Measurements from ENCODE around the gene CTLA4. TPM values are rescaled to one million over a fixed set of nuclear protein-coding genes. Genes with fewer than 3 reads are reported as not detected.

The CTLA4 gene
- total RNA-seq, 4 donors from 2014 or later = 2.5 TPM; not detected in 3

DNA sequence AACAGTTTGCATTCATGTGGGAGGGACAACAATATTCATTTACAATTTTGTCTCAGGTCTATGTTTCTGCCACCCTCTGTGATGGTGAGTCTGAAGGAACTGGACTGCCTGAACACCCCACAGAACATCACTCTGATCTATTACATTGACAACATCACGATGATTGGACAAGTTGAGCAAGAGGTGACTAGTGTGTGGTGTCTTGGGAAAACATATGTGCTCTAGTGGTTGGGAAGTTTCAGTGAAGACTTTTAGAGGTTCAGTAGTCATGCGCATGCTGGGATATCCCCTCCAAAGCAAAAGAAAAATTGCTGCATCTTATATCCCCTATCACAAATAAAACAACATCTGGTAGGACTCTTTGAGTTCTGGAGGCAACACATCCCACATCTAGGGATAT is 18.6 kb upstream of the CTLA4 start:
- in situ Hi-C loops (cut with MboI; ENCODE audit: low pct_ligation_motif_present in 1 of 4, low pct_unique_long_range_greater_than_20kb in 1 of 4, low sequenced_read_pairs in 3 of 4) (no loop called here), intact Hi-C loops (cut with DNase I; ENCODE audit: low total_unique reads) (no loop called here)
- WGBS, 2 donors (ENCODE audit: low coverage in 1 of 2) = 60 to 86% methylated on average over 1 to 2 of the region's 2 CpGs

GRCh38 chr2:203852760-203853159 is 14.8 kb upstream of the CTLA4 start:
- Histone ChIP-seq H3K9me3 (no peaks in the 10 kb centered on the region), H3K27me3 (no peaks in the 10 kb centered on the region), H3K27ac (no peak overlapping the region), H3K4me3 (no peak overlapping the region), H3K4me1 (no peaks in the 10 kb centered on the region), H3K36me3 (no peaks in the 10 kb centered on the region)
- WGBS, 2 donors (ENCODE audit: low coverage in 1 of 2) = 60 to 77% methylated on average over 1 to 2 of the region's 2 CpGs
- DNase-seq = no peak
- in situ Hi-C loops (cut with MboI; ENCODE audit: low pct_ligation_motif_present in 1 of 4, low pct_unique_long_range_greater_than_20kb in 1 of 4, low sequenced_read_pairs in 3 of 4) (no loop called here), intact Hi-C loops (cut with DNase I; ENCODE audit: low total_unique reads) (no loop called here)
- TF ChIP-seq POLR2A (IDR thresholded peaks at IDR 0.05) (no peak), POLR2AphosphoS5 (IDR thresholded peaks at IDR 0.05) (no peak), EP300 (IDR thresholded peaks at IDR 0.05; ENCODE audit: low read depth) (no peak)
- TF ChIP-seq, protein P1, sequence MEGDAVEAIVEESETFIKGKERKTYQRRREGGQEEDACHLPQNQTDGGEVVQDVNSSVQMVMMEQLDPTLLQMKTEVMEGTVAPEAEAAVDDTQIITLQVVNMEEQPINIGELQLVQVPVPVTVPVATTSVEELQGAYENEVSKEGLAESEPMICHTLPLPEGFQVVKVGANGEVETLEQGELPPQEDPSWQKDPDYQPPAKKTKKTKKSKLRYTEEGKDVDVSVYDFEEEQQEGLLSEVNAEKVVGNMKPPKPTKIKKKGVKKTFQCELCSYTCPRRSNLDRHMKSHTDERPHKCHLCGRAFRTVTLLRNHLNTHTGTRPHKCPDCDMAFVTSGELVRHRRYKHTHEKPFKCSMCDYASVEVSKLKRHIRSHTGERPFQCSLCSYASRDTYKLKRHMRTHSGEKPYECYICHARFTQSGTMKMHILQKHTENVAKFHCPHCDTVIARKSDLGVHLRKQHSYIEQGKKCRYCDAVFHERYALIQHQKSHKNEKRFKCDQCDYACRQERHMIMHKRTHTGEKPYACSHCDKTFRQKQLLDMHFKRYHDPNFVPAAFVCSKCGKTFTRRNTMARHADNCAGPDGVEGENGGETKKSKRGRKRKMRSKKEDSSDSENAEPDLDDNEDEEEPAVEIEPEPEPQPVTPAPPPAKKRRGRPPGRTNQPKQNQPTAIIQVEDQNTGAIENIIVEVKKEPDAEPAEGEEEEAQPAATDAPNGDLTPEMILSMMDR (IDR thresholded peaks at IDR 0.05) = no peak

More for the DNA sequence above, 18.6 kb upstream of the CTLA4 start:
- Histone ChIP-seq H3K27ac (no peak overlapping the region), H3K9me3 (no peaks in the 10 kb centered on the region), H3K4me1 (no peaks in the 10 kb centered on the region), H3K4me3 (no peak overlapping the region), H3K27me3 (no peaks in the 10 kb centered on the region), H3K36me3 (no peaks in the 10 kb centered on the region)
- TF ChIP-seq EP300 (IDR thresholded peaks at IDR 0.05; ENCODE audit: low read depth) = no peak
- TF ChIP-seq, protein P1 (IDR thresholded peaks at IDR 0.05) = no peak
- DNase-seq = no peak

GRCh38 chr2:203853271-203853670 is 14.3 kb upstream of the CTLA4 start:
- no peak for DNase-seq
- Histone ChIP-seq H3K27ac (no peak overlapping the region), H3K36me3 (no peaks in the 10 kb centered on the region), H3K27me3 (no peaks in the 10 kb centered on the region), H3K4me1 (no peaks in the 10 kb centered on the region), H3K9me3 (no peaks in the 10 kb centered on the region), H3K4me3 (no peak overlapping the region)
- in situ Hi-C loops (cut with MboI; ENCODE audit: low pct_ligation_motif_present in 1 of 4, low pct_unique_long_range_greater_than_20kb in 1 of 4, low sequenced_read_pairs in 3 of 4) (no loop called here), intact Hi-C loops (cut with DNase I; ENCODE audit: low total_unique reads) (no loop called here)
- 79 to 80% methylated on average over 3 of the region's 3 CpGs for WGBS, 2 donors (ENCODE audit: low coverage in 1 of 2)
- TF ChIP-seq EP300 (IDR thresholded peaks at IDR 0.05; ENCODE audit: low read depth) (no peak), POLR2AphosphoS5 (IDR thresholded peaks at IDR 0.05) (no peak), POLR2A (IDR thresholded peaks at IDR 0.05) (no peak)
- TF ChIP-seq, protein P1 (IDR thresholded peaks at IDR 0.05) = no peak

GRCh38 chr2:203853722-203854121 is 13.8 kb upstream of the CTLA4 start:
- TF ChIP-seq EP300 (IDR thresholded peaks at IDR 0.05; ENCODE audit: low read depth) = no peak
- TF ChIP-seq, protein P1 (IDR thresholded peaks at IDR 0.05) = no peak
- no peak for TF ChIP-seq POLR2AphosphoS5 (IDR thresholded peaks at IDR 0.05)
- no peak for TF ChIP-seq POLR2A (IDR thresholded peaks at IDR 0.05)
- Histone ChIP-seq H3K4me3 (no peak overlapping the region), H3K36me3 (no peaks in the 10 kb centered on the region), H3K27me3 (no peaks in the 10 kb centered on the region), H3K9me3 (no peaks in the 10 kb centered on the region), H3K27ac (no peak overlapping the region), H3K4me1 (no peaks in the 10 kb centered on the region)
- 71 to 85% methylated on average over 4 to 5 of the region's 5 CpGs for WGBS, 2 donors (ENCODE audit: low coverage in 1 of 2)
- intact Hi-C loops (cut with DNase I; ENCODE audit: low total_unique reads) = no loop called here
- no peak for DNase-seq
- in situ Hi-C loops (cut with MboI; ENCODE audit: low pct_ligation_motif_present in 1 of 4, low pct_unique_long_range_greater_than_20kb in 1 of 4, low sequenced_read_pairs in 3 of 4) = no loop called here
